HG03442 (cell line): ENCODE results near the gene MYL5.
"Not testable (repeated sequence)": the region's sequence is repeated elsewhere in the genome, so short reads cannot be mapped to it uniquely, and the experiment has no call there.

Experiments
- ATAC-seq: cut with Tn5 transposase; IDR thresholded peaks from one replicate; pipeline ENCODE4 v1.9.1; 2021; ENCODE audit warnings: mild to moderate bottlenecking, moderate library complexity; ENCODE audit not compliant: unreplicated experiment

The MYL5 gene

DNA sequence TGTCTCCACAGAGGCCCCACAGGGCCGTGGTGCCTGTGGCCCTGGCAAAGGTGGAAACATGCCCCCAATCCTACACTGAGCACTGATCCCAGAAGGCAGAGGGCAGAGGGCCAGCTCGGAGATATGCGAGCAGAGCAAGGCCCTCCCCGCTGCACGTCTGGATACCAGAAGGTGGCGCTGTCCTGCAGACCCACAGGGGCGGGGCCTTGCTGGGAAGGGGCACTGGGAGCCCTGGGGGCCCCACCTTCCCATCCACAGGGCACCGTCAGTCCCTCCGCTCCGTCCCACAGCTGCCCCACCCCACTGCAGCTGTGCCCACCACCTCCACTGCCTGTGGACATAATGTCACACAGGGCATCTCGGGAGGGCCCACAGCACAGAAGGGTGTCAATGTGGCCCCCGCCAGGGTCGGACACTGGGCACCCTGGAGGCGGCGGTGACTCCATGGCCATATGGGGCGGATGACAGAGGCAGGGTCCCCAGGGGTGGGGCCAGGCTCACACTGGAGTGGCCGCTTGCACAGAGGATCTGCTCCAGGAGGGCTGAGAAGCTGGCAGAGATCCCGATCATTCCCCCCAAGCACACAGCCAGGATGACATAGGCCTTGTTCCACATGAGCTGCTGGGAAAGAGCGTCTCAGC lies 9.8 kb downstream of the MYL5 start:
- no peak for ATAC-seq

GRCh38 chr4:684623-685327 lies 10.4 kb downstream of the MYL5 start:
- ATAC-seq = no peak

- ATAC-seq = no peak
These were observed 11.5 kb downstream of the MYL5 start for GRCh38 chr4:685679-686412.

DNA sequence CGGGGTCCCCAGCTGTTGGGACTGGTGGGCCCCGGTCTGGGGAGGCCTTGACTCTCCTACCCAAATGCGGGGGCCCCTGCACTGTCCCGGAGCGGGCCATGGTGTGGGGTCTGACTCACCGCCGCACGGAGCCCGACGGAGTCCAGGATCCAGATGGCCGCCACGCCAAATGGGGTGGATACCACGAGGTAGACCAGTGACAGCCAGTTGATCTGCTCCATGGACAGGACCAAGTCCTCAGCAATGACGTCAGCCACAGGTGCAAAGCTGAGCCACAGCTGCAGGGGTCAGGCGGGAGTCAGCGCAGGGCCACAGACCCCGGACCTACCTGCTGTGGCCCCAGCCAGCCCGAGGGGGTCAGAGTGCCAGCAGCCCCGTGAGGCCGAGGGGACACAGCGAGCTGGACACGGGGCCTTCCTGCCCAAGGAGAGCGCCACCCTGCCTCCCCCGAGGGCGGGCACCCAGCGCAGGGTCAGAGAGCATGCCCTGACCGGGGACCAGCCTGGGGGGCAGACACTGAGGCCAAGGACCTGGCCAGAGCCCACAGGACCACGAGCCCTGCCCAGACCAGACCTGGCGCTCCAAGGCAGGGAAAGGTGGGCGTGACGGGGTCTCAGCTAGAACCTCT lies 12.2 kb downstream of the MYL5 start:
- no peak for ATAC-seq

GRCh38 chr4:687048-687970 lies 13.0 kb downstream of the MYL5 start:
- no peak for ATAC-seq

DNA sequence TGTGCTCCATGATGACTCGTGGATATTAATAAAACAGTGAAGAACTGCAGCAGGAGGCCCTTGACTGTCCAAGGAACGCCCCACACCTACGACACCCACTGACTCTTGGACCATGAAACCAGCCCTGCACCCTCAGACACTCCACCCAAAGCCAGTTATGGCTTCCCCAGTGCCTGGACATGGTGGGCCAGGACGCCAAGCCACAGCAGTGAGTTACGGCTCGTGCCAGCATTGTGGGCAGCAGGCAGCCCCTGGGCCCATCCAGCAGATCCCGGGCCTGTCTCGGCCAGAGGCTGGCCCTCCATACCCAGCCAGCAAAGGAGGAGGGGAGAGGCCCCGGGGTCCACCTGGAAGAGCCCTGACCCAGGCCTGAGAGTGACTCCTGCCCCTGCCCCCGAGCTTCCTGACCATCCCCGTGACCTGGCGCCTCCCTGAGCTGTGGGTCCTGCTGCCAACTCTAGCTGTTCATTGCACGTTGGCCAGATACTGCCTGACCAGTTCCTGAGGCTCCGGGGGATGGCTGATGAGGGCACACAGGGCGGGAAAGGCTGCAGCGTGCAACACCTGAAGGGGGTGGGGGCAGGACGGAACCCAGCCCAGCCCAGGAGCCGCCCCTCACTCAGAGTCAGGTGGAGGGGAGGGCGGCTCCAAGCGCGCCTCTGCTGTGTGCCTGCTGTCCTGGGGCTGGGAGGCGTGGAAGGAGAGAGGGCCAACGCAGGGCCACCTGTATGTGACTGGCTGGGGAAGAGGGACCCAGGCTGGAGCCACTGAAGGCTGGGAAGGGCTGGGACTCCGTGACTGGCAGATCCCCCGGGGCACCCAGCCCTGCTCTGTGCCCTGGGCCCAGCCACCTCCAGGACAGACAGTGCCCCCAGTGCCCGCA lies 13.9 kb downstream of the MYL5 start:
- ATAC-seq = no peak

DNA sequence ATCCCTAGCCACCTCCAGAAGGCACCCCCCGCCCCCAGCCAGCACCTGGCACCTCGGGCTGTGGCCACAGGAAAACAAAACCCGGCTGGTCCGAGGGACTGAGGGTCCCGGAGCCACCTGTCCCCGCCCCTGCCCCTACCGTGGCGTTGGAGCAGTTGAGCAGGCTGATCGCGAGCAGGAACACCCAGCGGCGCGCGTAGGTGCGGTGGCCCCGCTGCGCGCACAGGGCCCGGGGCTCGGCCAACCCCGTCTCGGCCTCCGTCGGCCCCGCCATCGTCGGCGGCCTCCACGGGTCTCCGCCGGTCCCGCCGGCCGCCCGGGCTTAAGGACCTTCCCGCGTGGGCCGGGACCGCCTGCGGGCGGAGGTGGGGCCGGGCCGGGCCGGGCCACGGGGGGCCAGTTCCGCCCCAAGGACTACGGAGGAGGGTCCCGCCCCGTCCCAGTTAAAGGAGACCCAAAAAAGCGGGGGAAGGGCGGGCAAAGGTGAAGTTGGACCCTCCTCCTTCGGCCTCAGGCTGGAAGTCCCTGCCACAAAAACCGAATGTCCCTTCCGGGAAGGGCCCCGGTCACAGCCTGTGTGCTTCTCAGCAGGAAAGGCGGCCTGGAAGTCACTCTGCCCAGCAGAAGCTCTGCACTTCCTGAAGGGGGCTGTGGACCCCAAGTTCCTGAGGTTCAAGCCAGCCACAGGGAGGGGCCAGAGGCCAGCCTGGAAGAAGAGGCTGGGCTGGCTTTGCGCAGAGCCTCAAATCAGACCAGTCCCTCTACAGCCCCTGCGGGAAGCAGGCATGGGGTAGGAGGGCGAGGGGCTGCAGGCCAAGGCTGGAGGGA lies 14.7 kb downstream of the MYL5 start, which contains the start of gene SLC49A3:
TSS of gene SLC49A3 (minus strand) at position 298 of the 828 bp plus-strand sequence. CDS start at position 274, 24 bp downstream.
- ATAC-seq = no peak

- ATAC-seq = no peak
These were observed 15.4 kb downstream of the MYL5 start for GRCh38 chr4:689723-690122.

GRCh38 chr4:692771-693554 lies 18.6 kb downstream of the MYL5 start:
- ATAC-seq = no peak

GRCh38 chr4:694341-694940 lies 20.1 kb downstream of the MYL5 start:
- ATAC-seq = not testable (repeated sequence)

DNA sequence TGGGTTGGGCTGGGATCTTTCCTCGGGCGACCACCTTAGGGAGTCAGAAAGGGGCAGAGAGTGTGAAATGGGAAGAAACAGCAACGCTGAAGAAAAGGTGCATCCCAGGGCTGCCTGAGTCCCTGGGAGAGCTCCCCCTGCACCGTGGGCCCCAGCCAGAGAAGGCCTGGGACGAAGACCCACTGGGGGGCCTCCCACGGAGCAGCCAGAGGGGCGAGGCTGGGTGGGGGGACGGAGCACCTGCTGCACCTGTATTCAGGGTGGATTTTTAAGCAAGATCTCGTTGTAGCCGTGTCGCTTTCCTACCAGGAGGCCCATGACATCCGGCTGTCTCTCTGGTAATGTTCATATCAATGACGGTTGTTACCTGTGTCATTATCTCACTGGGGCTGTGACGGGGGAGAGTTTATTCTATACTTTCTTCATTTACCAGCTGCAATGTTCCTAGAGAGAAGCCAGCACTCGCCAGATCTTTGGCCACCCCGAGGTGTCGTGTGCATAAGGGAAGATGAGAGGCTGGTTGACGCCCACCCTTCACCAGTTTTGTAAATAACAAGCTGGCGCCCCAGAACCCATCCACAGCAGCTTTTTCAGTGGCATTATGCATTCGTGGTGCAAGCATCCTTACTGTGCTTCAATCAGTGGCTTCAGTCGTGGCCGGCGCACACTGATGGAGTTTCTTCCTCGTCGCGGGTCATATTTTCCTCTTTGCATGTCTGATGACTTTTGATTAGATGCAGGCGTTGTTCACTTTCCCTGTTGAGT lies 25.7 kb downstream of the MYL5 start:
- no peak for ATAC-seq

- no peak for ATAC-seq
These were observed 26.4 kb downstream of the MYL5 start for GRCh38 chr4:700587-701264.

- no peak for ATAC-seq
These were observed 28.3 kb downstream of the MYL5 start for GRCh38 chr4:702618-703048.

- ATAC-seq = no peak
These were observed 29.2 kb downstream of the MYL5 start for GRCh38 chr4:703336-704197.
